Esophagus muscularis mucosa (tissue), 4 donors: Measurements from ENCODE around the gene EXOSC5. TPM values are rescaled to one million over a fixed set of nuclear protein-coding genes. Genes with fewer than 3 reads are reported as not detected.
A peak's percentile ranks its signal among the peaks of the same experiment; 100 is the strongest.

Experiments
- DNase-seq: peaks from one replicate; pipeline ENCODE4 v3.0.0-alpha.2; 2017; ENCODE audit errors: extremely low spot score
- H3K27ac ChIP-seq, 4 donors: fragments of 200-600 bp; sonication (generic); replicated peaks in 1 of 4; 1 replicate in 3 of 4; 2 replicates in 1 of 4; pipeline ENCODE4 v1.5.1; 2016 to 2019; ENCODE audit warnings: mild to moderate bottlenecking in 1 of 4
- H3K27me3 ChIP-seq, 4 donors: fragments of 200-600 bp; sonication (generic); one replicate each; pipeline versions ENCODE4 v1.5.1 to v1.6.0; 2016 to 2019
- H3K36me3 ChIP-seq, 4 donors: fragments of 200-600 bp; sonication (generic); one replicate each; pipeline ENCODE4 v1.5.1; 2016 to 2019
- H3K4me1 ChIP-seq, 4 donors: fragments of 200-600 bp; sonication (generic); one replicate each; pipeline ENCODE4 v1.5.1; 2016 to 2019
- H3K4me3 ChIP-seq, 4 donors: fragments of 200-600 bp; sonication (generic); 1 replicate in 2 of 4; 2 replicates in 2 of 4; pipeline ENCODE4 v1.5.1; 2016 to 2019; ENCODE audit warnings: mild to moderate bottlenecking in 4 of 4, moderate library complexity in 1 of 4
- H3K9me3 ChIP-seq, 4 donors: fragments of 200-600 bp; sonication (generic); 1 replicate in 3 of 4; 2 replicates in 1 of 4; pipeline ENCODE4 v1.5.1; 2016 to 2019
- EP300 ChIP-seq: sonication (generic); formaldehyde crosslinking; IDR thresholded peaks from one replicate; pipeline ENCODE4 v1.6.1; 2017; ENCODE audit warnings: antibody characterized with exemption
- POLR2A ChIP-seq: fragments of 450-650 bp; IDR thresholded peaks from one replicate; pipeline ENCODE4 v1.6.1; 2017; ENCODE audit warnings: antibody characterized with exemption, moderate library complexity, mild to moderate bottlenecking, low read depth
- POLR2AphosphoS5 ChIP-seq, 2 donors: sonication (generic); formaldehyde crosslinking; IDR thresholded peaks; one replicate each; pipeline ENCODE4 v1.6.1; 2017; ENCODE audit warnings: antibody characterized with exemption in 2 of 2
- WGBS: methylation state at CpG from one replicate; pipeline ENCODE4 v1.1.5; 2018; 5-methylcytosine and 5-hydroxymethylcytosine counted together
- intact Hi-C: fragments of 100-400 bp; cut with DNase I; formaldehyde crosslinking; loops from one replicate; pipeline ENCODE4 v1.15.1; 2023
- total RNA-seq, 4 donors: library from RNA; depleted of rRNA; stranded (reverse); fragments of >200 nt; gene quantifications; one replicate each; pipeline versions ENCODE4 v1.1.0 to v1.2.1, GENCODE V29; 2016
- TF ChIP-seq, protein P1 (sequence below), 3 experiments: fragments of 200-600 bp in 2 of 3; fragments of 450-650 bp in 1 of 3; sonication (generic) in 2 of 3; IDR thresholded peaks; one replicate each; pipeline ENCODE4 v1.5.1; 2017 to 2019; ENCODE audit warnings: antibody characterized with exemption in 3 of 3, mild to moderate bottlenecking in 2 of 3, moderate library complexity in 1 of 3

EXOSC5 gene
- total RNA-seq, 4 donors from 2014 or later = 11.2 to 15.2 (median 13.2) TPM

GRCh38 chr19:41364524-41365391, 32.4 kb downstream of the EXOSC5 start:
- TF ChIP-seq, protein P1, sequence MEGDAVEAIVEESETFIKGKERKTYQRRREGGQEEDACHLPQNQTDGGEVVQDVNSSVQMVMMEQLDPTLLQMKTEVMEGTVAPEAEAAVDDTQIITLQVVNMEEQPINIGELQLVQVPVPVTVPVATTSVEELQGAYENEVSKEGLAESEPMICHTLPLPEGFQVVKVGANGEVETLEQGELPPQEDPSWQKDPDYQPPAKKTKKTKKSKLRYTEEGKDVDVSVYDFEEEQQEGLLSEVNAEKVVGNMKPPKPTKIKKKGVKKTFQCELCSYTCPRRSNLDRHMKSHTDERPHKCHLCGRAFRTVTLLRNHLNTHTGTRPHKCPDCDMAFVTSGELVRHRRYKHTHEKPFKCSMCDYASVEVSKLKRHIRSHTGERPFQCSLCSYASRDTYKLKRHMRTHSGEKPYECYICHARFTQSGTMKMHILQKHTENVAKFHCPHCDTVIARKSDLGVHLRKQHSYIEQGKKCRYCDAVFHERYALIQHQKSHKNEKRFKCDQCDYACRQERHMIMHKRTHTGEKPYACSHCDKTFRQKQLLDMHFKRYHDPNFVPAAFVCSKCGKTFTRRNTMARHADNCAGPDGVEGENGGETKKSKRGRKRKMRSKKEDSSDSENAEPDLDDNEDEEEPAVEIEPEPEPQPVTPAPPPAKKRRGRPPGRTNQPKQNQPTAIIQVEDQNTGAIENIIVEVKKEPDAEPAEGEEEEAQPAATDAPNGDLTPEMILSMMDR (IDR thresholded peaks at IDR 0.05) = no peak
- TF ChIP-seq POLR2AphosphoS5 (IDR thresholded peaks at IDR 0.05) (no peak), POLR2A (no peak), EP300 (no peak)
- 73% methylated on average over 14 of the region's 14 CpGs for WGBS
- intact Hi-C loops = no loop called here
- no peaks in the 10 kb centered on the region for H3K27me3 ChIP-seq
- H3K4me1 ChIP-seq = peaks cover 5 to 26% (median 20%) of the 10 kb centered on the region in 4 donors
- H3K36me3 ChIP-seq = peaks cover 0 to 4% (median 0%) of the 10 kb centered on the region in 4 donors
- peak overlapping the region; percentile 93 to 99 (median 96) for H3K27ac ChIP-seq
- no peak for DNase-seq
- no peaks in the 10 kb centered on the region for H3K9me3 ChIP-seq
- peak overlapping the region; percentile 65 to 82 (median 74) for H3K4me3 ChIP-seq

GRCh38 chr19:41363753-41364523, 33.2 kb downstream of the EXOSC5 start, which contains the start of gene B9D2:
Gene B9D2 (minus strand): TSS chr19:41364149. CDS start chr19:41363519, 630 bp downstream.
- TF ChIP-seq EP300 (no peak), POLR2A (peak; percentile 13), POLR2AphosphoS5 (IDR thresholded peaks at IDR 0.05) (peak; percentile 89 to 91)
- TF ChIP-seq, protein P1 (IDR thresholded peaks at IDR 0.05) = no peak
- peak; percentile 99 for DNase-seq
- Histone ChIP-seq H3K4me1 (peaks cover 5 to 26% (median 20%) of the 10 kb centered on the region in 4 donors), H3K4me3 (peak within 1 kb of the TSS; percentile 65 to 82 (median 74)), H3K27me3 (no peaks in the 10 kb centered on the region), H3K36me3 (peaks cover 0 to 4% (median 0%) of the 10 kb centered on the region in 4 donors), H3K9me3 (no peaks in the 10 kb centered on the region), H3K27ac (peak within 1 kb of the TSS; percentile 93 to 99 (median 96))
- intact Hi-C loops = no loop called here
- 0% methylated on average over 46 of the region's 56 CpGs for WGBS

GRCh38 chr19:41363371-41363752, 33.8 kb downstream of the EXOSC5 start:
- no peak for TF ChIP-seq POLR2A
- no peak for TF ChIP-seq EP300
- TF ChIP-seq, protein P1 (IDR thresholded peaks at IDR 0.05) = no peak
- TF ChIP-seq POLR2AphosphoS5 (IDR thresholded peaks at IDR 0.05) = no peak
- intact Hi-C loops = no loop called here
- WGBS = 50% methylated on average over 6 of the region's 6 CpGs
- DNase-seq = no peak
- Histone ChIP-seq H3K4me1 (peaks cover 5 to 26% (median 20%) of the 10 kb centered on the region in 4 donors), H3K27ac (peak overlapping the region; percentile 93 to 99 (median 96)), H3K27me3 (no peaks in the 10 kb centered on the region), H3K9me3 (no peaks in the 10 kb centered on the region), H3K36me3 (peaks cover 0 to 4% (median 0%) of the 10 kb centered on the region in 4 donors), H3K4me3 (peak overlapping the region; percentile 65 to 82 (median 74))

DNA sequence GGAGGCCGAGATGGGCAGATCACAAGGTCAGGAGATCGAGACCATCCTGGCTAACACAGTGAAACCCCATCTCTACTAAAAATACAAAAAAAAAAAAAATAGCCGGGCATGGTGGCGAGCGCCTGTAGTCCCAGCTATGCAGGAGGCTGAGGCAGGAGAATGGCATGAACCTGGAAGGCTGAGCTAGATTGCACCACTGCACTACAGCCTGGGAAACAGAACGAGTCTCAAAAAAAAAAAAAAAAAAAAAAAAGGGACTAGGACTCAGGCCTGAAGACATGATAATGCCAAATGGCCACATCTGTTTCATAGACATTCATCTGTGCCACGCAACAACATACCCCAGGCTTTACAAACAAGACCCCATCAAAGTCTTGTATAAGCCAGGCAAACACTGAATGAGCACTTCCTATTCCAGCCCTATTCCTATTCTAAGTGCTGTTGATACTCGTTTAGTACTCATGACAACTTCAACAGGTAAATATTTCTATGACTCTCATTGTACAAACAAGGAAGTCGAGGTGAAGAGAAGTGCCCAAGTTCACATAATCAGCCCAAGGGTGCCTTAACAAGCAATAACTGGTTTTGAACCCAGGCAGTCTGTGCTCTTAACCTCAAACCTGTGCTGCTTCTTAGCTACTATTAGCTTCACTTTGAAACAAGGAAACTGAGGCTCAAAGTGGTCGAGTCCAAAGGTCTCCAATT, 34.9 kb downstream of the EXOSC5 start:
- intact Hi-C loops = no loop called here

More for the DNA sequence above, 34.9 kb downstream of the EXOSC5 start:
- peaks cover 5 to 26% (median 20%) of the 10 kb centered on the region in 4 donors for H3K4me1 ChIP-seq
- TF ChIP-seq POLR2A = no peak
- TF ChIP-seq, protein P1 (IDR thresholded peaks at IDR 0.05) = no peak
- TF ChIP-seq POLR2AphosphoS5 (IDR thresholded peaks at IDR 0.05) = no peak
- no peak for TF ChIP-seq EP300
- H3K9me3 ChIP-seq = no peaks in the 10 kb centered on the region
- H3K36me3 ChIP-seq = no peaks in the 10 kb centered on the region
- H3K27me3 ChIP-seq = no peaks in the 10 kb centered on the region
- no peak overlapping the region for H3K4me3 ChIP-seq
- DNase-seq = no peak
- H3K27ac ChIP-seq = no peak overlapping the region
- WGBS = 90% methylated on average over 10 of the region's 10 CpGs
